GM12801 (cell line): ENCODE measurements around the gene DEAF1.

Experiments
- TF ChIP-seq, protein P1 (sequence below): IDR thresholded peaks from one replicate; pipeline ENCODE4 v1.5.1; 2011; ENCODE audit warnings: control low read depth; ENCODE audit not compliant: insufficient read length; ENCODE audit errors: extremely low read depth

The DEAF1 gene

DNA sequence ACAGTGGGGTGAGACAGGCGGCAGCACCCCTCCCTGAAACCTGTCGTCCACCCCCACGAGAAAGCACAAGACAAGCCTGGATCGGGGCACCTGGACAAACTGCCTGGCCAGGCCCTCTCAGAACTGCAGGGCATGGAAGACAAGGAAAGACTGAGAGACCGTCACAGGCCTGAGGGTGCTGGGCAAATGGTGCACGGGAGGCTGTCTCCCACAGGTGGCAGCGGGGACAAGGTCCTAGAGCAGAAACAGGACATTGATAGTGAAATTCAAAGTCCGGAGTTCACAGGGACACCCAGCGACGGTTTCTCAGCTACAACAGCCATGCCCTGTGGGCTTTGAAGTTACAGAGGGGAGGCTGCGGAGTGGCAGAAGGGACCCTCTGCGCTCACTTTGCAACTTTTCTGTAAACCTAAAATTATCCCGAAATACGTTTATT, 37.3 kb downstream of the DEAF1 start:
- TF ChIP-seq, protein P1, sequence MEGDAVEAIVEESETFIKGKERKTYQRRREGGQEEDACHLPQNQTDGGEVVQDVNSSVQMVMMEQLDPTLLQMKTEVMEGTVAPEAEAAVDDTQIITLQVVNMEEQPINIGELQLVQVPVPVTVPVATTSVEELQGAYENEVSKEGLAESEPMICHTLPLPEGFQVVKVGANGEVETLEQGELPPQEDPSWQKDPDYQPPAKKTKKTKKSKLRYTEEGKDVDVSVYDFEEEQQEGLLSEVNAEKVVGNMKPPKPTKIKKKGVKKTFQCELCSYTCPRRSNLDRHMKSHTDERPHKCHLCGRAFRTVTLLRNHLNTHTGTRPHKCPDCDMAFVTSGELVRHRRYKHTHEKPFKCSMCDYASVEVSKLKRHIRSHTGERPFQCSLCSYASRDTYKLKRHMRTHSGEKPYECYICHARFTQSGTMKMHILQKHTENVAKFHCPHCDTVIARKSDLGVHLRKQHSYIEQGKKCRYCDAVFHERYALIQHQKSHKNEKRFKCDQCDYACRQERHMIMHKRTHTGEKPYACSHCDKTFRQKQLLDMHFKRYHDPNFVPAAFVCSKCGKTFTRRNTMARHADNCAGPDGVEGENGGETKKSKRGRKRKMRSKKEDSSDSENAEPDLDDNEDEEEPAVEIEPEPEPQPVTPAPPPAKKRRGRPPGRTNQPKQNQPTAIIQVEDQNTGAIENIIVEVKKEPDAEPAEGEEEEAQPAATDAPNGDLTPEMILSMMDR: no peak

DNA sequence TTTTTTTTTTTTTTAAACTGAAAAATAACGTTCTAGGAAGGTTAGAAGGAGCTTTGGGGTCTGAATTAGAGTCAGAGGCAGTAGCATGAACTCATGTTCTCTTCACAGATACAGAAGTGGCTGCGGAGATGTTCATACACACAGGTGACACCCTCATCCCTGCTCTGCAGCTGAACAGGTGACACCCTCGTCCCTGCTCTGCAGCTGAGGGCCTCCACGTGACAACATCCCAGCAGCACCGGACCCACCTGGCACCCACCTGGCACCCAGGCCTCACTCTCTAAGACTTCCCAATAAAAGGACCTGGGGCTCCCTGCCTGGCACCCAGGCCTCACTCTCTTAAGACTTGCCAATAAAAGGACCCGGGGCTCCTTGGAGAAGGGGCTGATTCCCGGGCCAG, 38.2 kb downstream of the DEAF1 start:
- TF ChIP-seq, protein P1: no peak

DNA sequence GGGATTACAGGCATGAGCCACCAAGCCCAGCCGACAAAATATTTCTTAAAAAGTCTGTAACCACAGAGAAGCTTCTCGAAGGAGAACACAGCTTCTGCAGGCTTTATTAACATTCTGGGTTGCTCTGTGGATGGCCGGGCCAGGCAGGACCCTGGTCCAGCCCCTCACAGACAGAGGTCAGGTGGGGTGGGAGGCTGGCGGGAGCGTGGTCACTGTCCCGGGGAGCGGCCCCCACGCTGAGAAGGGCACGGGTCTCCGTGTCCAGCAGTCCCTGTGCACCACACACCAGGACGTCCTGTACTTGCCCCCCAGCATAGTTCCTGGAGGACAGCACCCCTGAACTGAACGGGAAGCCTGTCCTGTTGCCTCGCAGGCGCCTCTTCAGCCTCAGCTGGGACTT, 38.6 kb downstream of the DEAF1 start:
- TF ChIP-seq, protein P1: no peak

DNA sequence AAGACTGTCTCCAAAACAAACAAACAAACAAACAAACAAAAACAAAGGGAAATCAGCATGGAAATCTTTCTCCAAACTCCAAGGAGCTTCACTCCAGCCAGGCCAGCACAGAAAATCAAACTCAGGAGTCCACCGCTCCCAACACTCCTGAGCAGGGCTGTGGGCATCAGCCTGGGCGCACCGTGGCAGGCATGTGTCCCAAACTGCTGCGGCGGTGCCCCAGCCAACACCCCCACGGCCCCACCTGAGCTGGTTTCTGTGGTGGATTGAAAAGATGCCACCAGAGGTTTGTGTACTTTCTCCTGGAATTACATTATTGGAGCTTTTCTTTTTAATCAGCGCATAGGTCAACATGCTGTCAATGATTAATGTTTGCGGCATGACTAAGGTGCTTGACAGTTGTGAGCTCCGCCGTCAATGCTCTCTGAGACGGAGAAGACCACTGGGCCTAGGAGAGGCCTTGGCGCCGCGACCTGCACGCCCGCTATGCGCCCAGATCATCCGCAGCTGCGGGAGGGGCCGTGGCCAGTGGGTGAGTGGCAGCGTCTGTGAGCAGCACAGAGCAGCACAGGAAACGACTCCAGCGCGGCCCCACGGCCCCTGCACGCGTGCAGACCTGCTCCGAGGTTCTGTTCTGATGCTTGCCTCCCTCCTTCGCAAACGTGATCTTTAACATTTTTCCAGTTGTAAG, 39.8 kb downstream of the DEAF1 start:
- TF ChIP-seq, protein P1: no peak

DNA sequence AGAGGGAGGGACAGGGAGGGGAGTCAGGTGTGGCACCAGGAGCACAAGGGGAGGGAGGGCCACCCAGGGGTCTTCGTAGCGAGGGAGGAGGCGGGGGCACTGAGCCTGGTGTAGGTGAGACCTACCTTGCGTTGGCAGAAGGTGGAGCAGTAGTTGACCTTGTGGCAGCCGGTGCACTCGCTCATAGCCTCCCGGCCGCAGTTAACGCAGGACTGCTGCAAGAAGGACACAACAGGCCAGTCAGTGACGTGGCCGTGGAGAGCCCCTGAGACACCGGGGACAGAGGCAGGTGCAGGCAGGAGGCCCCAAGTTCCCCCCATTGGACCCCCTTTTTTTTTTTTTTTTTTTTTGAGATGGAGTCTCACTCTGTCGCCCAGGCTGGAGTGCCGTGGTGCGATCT, 41.2 kb downstream of the DEAF1 start:
- TF ChIP-seq, protein P1: no peak

DNA sequence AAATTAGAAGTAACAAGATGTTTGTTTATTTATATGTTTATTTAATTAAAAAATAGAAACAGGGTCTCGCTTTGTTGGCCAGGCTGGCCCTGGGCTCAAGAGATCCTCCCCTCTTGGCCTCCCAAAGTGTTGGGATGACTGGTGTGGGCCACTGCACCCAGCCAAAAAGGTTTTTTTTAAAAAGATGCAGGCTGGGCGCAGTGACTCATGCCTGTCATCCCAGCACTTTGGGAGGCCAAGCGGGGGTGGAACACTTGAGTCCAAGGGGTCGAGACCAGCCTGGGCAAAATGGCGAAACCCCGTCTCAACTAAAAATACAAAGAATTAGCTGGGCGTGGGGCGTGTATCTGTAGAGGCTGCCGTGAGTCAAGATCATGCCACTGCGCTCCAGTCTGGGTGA, 44.5 kb downstream of the DEAF1 start:
- TF ChIP-seq, protein P1: no peak

DNA sequence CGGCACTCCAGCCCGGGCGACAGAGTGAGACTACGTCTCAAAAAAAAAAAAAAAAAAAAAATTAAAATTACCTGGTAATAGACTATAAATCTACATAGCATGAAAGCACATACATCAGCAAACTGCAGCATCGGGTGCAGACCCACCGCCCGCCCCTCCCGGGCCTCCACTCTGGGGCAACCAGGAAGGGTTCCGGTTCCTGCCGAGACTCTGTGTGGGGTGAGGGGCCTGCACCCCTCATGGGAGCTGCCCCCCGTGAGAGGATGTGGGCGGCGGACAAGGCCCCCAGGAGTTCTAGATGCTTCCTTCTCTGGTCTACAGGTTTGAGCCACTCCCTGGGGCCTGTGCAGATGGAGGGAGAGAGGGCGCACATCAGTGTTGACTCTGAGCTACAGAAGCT, 48.8 kb downstream of the DEAF1 start:
- TF ChIP-seq, protein P1: no peak
